GM19463 (cell line): ENCODE results near the gene PHF11.
"Not testable (repeated sequence)": the region's sequence is repeated elsewhere in the genome, so short reads cannot be mapped to it uniquely, and the experiment has no call there.

Experiments used
- ATAC-seq: cut with Tn5 transposase; IDR thresholded peaks from one replicate; pipeline ENCODE4 v1.9.1; 2021; ENCODE audit warnings: mild to moderate bottlenecking, moderate library complexity; ENCODE audit not compliant: unreplicated experiment

PHF11 gene

DNA sequence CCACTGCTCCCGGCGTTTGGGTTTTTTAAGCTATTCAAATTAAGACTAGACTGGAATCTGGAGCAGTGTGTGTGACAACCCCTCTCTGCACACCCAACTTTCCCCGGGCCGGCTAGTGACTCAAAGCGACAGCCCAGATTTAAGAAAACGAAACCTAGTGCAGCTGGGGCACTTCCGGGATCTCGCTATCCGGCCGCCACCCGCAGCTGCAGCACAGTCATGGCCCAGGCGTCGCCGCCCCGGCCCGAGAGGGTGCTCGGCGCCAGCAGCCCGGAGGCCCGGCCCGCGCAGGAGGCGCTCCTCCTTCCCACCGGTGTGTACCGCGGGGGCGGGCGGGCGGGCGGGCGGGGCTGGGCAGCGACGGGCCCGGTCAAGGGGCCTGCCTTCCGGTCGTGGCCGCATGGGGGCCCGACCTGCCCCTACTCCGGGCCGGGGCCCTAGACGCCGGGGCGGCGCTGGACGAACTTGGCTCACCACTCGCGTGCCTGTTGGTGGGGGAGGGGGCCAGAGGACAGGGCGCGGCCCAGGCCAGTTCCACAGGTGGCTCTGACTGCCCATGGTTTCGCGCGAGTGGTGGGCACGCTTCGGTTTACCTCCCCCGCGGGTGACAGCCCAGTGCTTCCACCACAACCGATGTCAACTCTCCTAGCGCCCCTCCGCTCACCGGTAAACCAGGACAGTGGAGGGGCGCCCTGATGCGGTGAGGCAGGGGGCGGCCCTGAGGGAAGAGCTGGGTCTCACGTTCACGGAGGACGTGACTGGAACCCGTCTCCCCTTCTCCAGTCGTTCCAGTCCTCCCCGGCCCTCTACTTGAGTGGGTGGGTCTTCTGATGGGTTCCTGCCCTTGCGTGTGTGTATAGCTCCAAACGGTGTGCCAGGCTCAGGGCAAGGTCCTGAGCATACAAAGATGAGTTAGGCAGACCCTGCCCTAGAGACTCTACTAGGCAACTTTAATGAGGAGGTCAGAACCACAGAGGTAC, at the start of gene PHF11:
Gene PHF11 (plus strand): TSS at position 171 of the 980 bp plus-strand sequence. CDS start 49 bp downstream, at position 220.
- ATAC-seq = peak; percentile 83

DNA sequence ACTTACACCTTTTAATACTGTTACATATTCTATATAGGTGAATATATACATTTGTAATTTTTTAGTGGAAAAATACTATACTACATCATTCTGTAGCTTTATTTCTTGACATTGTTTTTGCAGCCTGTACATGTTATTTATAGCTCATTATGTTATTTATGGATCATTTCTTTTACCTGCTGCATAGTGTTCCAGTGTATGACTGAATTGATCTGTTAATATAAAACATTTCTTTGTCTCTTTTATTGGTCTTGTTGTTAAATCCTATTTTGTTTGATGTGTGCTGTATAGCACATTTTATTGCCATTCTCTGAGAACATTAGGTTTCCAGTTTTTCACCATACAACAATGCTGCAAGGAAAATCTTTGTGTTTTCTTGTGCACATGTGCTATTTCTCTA, 49.3 kb upstream of the PHF11 start:
- no peak for ATAC-seq

DNA sequence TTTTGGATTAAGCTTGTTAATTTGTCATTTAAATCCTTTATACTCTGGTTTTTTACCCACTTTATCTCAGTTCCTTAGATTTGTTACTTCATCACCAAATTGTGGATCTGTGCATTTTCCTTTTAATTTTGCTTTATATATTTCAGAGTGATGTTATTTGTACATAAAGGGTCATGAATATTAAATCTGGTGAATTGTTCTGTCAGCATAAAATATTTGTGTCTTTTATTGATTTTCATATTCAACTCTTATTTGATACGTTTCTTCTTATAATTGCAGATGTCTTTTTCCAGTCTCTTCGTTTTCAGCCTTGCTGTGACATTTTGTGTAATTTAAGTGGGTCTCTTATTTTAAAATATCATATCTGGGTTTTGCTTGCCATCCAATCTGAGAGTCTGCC, 47.0 kb upstream of the PHF11 start:
- ATAC-seq = no peak

DNA sequence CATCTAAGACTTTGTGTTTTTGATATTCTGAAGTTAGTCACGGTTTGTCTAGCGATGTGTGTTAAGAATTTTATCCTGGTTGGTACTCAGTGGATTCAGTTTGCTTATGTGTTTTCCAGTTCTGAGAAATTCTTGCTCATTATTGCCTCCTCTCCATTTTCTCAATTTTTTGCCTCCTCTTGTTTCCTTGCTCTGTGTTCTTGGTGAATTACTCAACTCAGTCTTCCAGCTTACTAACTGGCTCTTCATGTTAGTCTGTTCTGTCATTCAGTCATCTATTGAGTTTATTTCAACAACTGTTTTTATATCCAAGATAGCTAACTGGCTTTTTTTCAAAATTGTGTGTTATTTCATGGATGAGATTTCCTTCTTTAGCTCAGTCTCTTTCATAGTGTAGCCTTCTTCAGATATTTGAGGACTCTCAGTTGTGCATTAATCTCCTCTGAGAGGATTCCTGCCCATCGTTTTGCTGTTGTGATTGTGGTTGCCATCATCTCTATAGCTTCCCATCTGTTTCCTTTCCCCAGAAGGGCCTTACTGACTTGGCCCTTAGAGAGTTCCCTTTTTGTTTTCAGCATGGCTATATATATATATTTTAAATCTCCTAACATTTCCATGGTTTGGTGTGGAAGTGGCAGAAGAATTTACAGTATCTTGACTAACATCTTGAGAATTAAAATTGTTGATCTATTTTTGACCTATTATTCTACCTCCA, 45.5 kb upstream of the PHF11 start:
- no peak for ATAC-seq

DNA sequence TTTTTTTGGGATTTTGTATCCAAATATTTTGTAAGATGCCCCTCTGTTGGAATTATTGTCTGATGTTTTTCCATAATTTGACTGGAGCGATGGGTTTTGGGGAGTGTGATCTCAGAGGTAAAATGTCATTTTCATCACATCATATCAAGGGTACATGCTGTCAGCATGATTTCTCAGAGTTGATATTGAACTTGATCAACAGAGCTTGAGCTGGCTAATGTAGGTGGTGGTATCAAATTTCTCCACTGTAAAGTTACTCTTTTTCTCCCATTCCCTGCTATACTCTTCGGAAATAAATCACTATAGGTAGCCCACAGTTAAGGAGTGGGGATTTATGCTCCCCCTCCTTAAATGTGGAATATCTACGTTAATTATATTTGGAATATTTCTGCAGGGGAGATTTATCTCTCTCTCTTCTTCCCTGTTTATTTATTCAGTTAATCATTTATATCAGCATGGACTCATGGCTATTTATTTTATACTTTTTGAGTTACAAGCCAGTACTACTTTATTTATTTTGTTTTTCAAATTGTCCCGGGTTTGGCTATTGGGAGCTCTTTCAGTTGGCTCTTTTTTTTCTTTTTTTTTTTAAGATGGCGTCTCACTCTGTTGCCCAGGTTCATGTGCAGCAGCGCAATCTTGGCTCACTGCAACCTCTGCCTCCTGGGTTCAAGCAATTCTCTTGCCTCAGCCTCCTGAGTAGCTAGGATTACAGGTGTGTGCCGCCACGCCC, 42.9 kb upstream of the PHF11 start:
- no peak for ATAC-seq

DNA sequence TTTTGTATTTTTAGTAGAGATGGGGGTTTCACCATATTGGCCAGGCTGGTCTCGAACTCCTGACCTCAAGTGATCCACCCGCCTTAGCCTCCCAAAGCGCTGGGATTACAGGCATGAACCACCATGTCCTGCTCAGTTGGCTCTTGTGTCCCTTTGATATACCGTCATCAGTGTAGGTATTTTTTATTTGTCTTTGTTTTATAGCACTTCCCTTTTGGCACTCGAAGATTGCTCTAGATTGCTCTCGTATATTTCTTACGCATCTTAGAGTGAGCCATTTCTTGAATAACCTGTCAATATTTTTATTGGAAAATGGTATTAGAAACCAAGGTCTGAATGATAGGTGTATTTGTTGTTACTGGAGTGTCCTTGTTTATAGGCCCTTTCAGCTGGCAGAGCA, 42.3 kb upstream of the PHF11 start:
- ATAC-seq = no peak

DNA sequence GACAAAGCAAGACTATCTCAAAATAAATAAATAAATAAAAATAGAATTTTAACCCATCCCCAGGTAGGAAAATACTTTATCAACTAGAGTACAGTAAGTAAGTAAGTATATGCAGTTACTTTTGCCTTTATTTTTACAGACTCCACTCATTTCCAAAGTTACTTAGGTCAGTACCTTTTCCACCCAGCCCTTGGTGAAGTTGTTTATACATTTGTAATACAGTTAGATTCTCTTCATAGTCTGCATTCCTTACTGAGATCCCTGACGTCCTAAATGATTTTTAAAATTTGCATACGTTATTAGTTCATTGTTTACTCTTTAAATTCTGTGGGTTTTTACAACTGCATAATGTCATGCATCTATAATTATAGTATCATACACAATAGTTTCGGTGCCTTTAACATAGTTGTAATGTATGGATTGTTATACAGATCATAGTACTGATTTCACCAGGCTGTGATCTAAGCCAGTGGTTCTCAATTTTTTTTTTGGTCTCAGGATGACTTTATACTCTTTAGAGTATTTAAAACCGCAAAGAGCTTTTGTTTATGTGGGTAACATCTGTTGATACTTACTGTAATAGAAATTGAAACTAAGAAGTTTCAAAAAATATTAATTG, 41.3 kb upstream of the PHF11 start:
- ATAC-seq = peak; percentile 90

DNA sequence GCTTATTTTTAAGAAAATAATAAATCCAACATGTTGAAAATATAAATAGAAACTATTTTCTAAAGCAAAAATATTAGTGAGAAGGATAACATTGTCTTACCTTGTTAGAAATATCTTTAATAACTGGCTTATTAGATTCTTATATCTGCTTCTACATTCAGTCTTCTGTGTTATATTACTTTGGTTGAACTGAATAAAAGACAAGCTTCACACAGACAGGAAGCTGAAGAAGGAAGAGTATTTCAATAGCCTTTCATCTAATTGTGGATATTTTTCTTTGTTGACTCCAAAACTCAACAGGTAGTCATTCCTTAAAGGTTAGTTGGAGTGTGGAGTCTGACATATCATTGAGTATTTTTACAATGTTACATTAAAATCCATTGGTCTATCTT, 40.8 kb upstream of the PHF11 start:
- no peak for ATAC-seq

DNA sequence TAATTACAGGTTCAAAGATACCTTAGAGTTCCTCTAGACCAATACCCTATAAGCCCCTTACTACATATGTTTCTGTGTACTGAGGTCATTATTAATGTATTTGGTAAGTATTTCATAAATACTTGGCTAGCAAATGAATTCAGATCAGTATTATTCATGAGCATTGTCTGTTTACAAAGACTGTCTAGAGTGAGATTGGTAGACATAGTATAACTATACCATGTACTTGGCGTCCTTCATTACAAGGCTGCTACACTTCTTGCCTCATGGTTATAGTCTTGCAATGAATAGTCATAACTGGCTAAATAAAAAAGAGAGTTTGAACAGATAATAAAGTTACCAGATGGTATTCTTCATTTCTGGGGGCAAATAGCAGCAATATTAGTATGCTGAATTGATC, 39.6 kb upstream of the PHF11 start:
- ATAC-seq = no peak

DNA sequence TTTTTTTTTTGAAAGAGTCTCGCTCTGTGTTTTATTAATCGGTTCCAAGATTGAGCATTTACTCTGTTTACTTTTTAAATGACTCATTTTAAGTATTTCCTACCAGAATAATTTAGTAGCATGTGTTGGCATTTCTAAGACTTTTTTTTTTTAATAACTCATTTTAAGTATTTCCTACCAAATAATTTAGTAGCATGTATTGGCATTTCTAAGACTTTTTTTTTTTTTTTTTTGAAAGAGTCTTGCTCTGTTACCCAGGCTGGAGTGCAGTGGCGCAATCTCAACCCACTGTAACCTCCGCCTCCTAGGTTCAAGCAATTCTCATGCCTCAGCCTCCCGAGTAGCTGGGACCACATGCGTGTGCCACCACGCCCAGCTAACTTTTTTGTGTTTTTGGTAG, 38.5 kb upstream of the PHF11 start:
- ATAC-seq = no peak

DNA sequence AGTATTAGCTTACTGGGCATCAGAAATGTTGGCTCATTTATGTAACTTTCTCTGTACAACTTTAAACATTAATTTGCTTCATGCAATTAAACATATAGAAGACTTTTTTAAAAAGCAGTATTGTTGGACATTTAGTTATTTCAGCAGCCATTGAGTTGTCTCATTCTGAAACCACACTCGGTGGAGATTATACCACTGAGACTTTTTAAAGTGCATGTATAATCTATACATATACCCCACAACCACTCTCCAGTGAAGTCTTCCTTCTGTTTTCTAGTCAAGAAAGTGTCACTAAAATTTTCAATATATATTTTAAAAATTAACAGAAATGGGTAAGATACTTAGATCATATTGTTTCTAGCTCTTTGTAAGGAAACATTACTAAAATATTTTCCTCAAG, 36.2 kb upstream of the PHF11 start:
- ATAC-seq = no peak

DNA sequence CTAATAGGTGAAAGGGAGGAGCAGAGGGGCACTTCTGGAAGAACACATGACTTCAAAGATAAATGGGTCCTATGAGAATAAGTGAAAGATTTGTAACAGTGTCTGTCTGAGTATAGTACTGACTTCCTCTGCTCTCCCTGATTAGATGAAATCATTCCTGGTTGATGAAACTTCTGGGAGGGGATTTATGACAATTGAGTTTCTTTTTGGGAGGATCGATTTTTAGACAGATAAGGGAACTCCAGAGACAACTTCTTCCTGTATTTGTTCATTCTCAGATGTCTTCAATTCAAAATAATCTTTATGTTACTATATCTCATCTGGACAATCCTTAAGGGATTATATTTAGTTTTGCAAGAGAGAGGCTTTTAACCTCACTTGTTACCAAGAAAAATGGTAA, 31.7 kb upstream of the PHF11 start:
- ATAC-seq = no peak

DNA sequence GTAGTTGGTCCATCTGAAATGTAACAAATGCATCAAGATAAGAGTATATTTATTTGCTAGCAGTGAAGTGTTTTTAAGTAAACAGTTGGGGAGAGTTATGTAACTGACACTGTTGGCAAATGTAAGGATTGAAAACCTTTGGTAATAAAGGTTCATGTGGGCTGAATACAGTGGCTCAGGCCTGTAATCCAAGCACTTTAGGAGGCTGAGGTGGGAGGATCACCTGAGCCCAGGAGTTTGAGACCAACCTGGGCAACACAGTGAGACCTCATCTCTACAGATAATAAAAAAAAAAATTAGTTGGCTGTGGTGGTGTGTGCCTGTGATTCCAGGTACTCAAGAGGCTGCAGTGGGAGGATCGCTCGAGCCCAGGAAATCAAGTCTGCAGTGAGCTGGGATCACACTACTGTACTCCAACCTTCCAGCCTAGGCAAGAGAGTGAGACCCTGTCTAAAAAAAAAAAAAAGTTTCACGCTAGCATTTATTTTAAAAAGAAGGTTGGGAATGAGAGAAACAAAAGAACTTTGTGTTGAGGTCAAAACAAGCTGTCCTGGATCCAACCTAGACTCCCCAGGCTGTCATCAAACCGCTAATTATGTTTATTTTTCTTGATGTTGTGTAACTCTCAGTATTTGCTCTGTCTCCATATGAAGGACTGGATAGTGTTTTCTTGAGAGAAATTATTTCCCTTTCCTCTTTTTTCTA, 31.0 kb upstream of the PHF11 start:
- no peak for ATAC-seq

DNA sequence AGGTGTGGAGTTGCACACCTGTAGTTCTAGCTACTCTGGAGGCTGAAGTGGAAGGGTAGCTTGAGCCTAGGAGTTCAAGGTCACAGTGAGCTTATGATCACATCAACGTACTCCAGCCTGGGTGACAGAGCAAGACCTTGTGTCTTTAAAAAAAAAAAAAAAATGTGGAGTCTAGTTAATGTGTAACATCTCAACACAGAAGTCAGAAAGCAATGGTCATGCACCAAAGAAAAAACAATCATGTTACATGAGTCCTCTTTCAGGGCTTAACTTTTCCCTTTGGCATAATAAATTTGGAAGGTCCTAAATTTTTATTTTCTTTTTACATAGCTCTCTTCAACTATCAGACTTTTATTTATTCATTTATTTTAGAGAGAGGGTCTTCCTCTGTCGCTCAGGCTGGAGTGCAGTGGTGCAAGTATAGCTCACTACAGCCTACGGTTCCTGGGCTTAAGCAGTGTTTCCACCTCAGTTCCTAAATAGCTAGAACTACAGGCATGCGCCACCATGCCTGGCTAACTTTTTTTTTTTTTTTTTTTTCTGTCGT, 29.4 kb upstream of the PHF11 start:
- no peak for ATAC-seq

DNA sequence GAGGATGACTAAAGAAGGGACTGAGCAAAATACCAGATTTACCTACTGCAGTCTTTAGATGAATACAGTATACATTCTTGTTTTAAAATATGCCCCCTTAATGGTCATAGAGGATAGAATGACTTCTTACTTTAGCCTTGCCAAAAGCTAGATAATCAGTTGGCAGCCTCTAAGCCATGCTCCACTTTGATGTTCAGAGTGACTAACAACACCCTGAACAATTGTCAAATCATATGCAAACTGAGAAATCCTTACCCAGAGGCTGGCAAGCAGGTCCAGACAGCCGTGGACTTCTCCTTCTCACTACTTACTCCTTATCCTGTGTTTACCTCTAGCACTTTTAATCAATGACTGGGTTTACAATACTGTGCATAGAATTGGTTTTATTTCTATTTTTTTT, 23.6 kb upstream of the PHF11 start:
- ATAC-seq = no peak

DNA sequence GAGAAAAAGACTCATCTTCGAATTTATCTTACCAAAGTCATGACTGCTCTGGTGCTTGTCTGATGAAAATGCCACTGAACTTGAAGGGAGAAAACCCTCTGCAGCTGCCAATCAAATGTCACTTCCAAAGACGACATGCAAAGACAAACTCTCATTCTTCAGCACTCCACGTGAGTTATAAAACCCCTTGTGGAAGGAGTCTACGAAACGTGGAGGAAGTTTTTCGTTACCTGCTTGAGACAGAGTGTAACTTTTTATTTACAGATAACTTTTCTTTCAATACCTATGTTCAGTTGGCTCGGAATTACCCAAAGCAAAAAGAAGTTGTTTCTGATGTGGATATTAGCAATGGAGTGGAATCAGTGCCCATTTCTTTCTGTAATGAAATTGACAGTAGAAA, 19.2 kb upstream of the PHF11 start:
- ATAC-seq = no peak

DNA sequence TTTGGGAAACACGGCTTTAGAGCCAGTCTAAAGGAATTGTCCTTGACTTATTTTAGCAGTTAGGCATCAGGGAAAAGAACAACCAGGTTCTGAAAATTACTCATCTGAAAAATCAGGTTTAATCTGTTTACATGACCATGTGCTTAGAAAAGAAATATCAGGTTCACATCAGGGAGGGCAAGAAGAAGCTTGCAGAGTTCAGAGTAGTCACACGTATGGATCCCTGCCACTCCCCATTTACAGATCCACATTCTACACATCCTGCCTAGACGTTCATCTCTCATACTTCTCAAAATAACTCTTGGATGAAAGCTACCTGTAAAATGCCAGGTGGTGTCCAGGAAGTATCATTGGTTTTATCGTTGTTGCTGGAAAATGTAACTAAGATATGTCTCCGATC, 14.0 kb upstream of the PHF11 start:
- no peak for ATAC-seq

DNA sequence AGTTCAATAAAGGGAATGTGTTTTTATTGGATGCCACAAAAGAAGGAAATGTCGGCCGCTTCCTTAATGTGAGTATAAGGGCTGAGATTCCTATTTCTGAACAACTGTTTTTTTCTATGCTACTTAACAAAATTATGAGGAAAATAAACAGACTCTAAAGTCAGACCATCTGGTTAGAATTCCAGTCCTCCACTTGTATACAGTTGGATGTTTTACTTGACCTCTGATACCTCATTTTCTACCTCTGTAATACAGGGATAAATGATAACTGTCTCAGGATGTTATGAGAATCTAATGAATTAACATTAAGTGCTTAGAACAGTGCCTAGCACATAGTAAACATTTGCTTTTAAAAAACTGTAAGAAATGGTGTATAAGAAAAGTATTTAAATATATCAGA, 7.2 kb upstream of the PHF11 start:
- ATAC-seq = no peak

DNA sequence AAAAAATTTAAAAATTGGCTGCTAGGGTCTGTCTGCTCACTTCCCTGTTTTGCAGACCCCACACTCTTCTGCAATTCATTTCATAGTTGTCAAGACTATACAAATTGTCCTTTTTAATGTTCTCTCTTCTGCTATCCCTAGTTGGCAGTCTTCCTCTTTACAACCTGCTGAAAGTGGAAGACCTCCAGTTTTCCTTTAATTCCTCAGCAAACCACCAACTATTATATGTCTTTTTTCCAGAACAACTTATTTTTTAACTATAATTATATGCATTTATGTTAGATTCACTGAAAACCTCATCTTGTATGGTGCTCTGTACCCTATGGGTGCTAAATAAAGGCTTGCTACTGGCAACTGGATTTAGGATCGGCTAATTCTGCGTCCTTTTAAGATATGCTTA, 1.1 kb upstream of the PHF11 start:
- ATAC-seq = no peak

DNA sequence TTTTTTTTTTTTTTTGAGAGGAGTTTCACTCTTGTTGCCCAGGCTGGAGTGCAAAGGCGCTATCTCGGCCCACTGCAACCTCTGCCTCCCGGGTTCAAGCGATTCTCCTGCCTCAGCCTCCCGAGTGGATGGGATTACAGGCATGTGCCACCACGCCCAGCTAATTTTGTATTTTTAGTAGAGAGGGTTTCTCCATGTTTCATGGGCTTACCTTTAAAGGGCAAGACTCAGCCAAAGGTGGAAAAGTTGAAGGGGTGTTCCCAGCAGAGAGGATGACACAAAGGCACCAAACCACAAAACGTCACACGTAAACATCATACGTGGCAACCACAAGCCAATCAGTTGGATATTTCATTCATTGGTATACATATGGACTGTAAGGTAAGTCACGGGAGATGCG, 1.1 kb downstream of the PHF11 start:
- ATAC-seq = not testable (repeated sequence)
